ENCODE measurements around the gene POLE.

POLE gene

GRCh38 chr12:132622437-132623071, 64.6 kb downstream of the POLE start:
- no peak for DNase-seq (ENCODE audit: low read depth)
- TF ChIP-seq CTCF (IDR thresholded peaks at IDR 0.05; ENCODE audit: low read depth, low read length, missing control alignments), result no peak
- H3K4me3 ChIP-seq (ENCODE audit: low read depth, low read length), result no peak overlapping the region

- no peak for TF ChIP-seq CTCF (IDR thresholded peaks at IDR 0.05; ENCODE audit: low read depth, low read length, missing control alignments)
- H3K4me3 ChIP-seq (ENCODE audit: low read depth, low read length), result no peak overlapping the region
- DNase-seq (ENCODE audit: low read depth), result no peak
Measured at GRCh38 chr12:132621657-132622435, 65.3 kb downstream of the POLE start.

GRCh38 chr12:132620899-132621656, 66.1 kb downstream of the POLE start:
- no peak for DNase-seq (ENCODE audit: low read depth)
- no peak for TF ChIP-seq CTCF (IDR thresholded peaks at IDR 0.05; ENCODE audit: low read depth, low read length, missing control alignments)
- H3K4me3 ChIP-seq (ENCODE audit: low read depth, low read length), result no peak overlapping the region

GRCh38 chr12:132620113-132620898, 66.8 kb downstream of the POLE start:
- no peak overlapping the region for H3K4me3 ChIP-seq (ENCODE audit: low read depth, low read length)
- no peak for TF ChIP-seq CTCF (IDR thresholded peaks at IDR 0.05; ENCODE audit: low read depth, low read length, missing control alignments)
- DNase-seq (ENCODE audit: low read depth), result no peak

GRCh38 chr12:132619386-132620112, 67.6 kb downstream of the POLE start:
- DNase-seq (ENCODE audit: low read depth), result no peak
- H3K4me3 ChIP-seq (ENCODE audit: low read depth, low read length), result no peak overlapping the region
- TF ChIP-seq CTCF (IDR thresholded peaks at IDR 0.05; ENCODE audit: low read depth, low read length, missing control alignments), result no peak

GRCh38 chr12:132619071-132619385, 68.1 kb downstream of the POLE start:
- no peak overlapping the region for H3K4me3 ChIP-seq (ENCODE audit: low read depth, low read length)
- TF ChIP-seq CTCF (IDR thresholded peaks at IDR 0.05; ENCODE audit: low read depth, low read length, missing control alignments), result no peak
- DNase-seq (ENCODE audit: low read depth), result no peak

Measured in GM12864 (cell line).